Measurements from ENCODE around the gene DPM2.

DPM2 gene

DNA sequence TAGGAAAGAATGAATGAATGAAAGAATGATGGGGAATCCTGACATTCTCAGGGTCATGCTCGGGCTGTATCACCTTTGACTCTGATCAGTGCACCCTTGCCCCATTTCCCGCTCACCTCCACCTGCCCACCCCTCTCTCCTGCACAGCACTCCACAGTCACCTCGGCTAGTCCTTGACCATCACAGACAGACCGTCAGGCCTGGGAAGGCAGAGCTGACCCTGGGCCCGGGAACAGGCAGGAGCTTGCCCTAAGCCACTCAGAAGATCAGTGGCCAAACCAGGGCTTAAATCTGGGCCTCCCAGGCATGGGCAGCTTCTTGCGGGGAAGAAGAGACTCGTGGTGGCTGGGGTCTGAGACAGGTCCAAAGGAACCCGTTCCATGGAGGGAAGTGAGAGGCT is 41.8 kb downstream of the DPM2 start:
- no peak for DNase-seq

DNA sequence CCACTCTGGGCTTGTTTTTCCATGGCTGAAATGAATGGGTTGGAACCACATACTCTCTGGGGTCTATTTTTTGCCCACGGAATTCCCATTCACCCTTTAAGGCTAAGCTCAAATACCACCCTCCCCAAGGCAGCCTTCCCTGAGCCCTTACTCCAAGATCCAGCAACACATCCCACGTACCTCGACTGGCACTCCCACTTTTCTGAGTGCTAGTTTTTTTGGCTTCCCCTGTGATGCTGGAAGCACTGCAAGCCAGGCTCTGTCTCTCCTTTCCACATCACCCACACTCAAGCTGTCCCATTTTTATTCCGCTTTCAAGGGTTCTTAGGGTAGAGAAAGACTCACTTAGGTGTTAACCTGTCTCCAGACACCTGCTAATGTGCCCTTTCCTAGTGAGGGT is 44.3 kb downstream of the DPM2 start:
- no peak for DNase-seq

DNA sequence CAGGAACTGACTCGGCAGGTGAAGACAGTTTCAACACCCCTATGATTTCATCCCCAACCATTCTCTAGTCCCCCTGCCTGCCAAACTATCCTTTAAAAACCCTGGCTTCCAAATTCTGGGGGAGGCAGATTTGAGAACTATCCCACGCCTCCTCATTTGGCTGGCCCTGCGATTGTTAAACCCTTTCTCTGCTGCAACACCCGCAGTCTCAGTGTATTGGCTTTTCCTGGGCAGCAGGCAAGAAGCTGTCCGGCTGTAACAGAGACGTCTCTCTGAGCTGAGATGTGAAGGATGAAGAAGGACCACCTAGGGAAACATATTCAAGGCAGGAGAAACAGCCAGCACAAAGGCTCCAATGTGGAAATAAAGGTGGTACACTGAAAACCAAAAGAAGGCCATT is 44.8 kb downstream of the DPM2 start:
- no peak for DNase-seq

DNA sequence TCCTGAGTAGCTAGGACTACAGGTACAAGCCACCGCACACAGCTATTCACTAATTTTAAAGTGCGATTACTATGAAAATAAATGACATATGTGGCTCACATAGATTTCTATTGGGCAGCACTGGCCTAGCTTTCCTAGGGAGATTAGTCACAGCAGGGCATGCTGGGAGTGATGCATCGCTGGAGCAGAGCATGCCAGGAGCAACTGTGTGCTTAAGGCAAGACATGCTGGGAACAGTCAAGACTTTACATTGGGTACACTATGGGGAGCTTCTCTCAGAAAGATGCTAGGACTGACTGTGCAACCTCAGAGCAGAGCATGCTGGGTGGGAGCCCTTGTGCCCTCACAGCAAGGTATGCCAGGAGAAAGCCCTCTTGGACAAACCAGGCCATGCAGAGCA is 47.6 kb downstream of the DPM2 start:
- no peak for DNase-seq

DNA sequence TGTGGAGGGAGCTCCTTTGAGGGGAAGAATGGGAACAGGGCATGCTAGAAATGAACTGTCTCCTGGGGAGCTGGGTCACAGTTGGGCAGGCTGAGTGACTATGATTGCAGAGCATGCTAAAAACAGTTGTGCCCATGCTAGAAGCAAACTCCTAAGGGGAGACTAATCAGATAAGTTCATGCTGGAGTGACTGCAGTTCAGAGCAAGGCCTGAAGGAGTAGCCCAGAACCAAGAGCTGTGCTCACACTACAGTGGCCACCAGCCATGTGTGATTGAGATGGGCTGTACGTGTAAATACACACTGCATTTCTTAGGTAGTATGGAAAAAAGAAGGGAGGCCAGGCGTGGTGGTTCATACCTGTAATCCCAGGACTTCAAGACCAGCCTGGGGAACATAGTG is 49.9 kb downstream of the DPM2 start:
- DNase-seq = no peak

DNA sequence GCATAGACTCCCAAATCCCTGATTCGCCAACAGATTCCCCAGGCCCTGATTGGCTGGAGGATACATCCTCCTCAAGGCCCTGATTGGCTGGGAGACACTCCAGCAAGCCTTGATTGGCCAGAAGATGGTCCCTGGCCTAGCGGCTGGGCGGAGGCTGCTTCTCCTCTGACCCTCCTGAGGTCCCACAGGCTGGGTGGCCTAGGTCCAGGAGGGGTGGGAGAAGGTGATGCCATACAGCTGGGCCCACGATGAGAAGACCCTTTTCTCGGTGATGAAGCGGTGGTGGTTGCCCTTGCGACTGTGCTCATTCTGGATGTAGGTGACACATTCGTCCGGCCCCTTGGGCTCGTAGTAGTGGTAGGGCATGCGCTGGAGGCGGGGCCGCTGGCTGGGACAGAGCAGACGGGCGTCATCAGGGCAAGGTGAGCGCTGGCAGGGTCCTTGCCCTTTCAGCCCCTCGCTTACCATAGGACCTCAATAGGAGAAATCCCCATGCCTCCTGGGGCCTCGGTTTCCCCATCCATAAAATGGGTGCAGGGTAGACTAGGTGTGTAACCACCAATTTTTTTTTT is 51.2 kb downstream of the DPM2 start:
- no peak for DNase-seq

DNA sequence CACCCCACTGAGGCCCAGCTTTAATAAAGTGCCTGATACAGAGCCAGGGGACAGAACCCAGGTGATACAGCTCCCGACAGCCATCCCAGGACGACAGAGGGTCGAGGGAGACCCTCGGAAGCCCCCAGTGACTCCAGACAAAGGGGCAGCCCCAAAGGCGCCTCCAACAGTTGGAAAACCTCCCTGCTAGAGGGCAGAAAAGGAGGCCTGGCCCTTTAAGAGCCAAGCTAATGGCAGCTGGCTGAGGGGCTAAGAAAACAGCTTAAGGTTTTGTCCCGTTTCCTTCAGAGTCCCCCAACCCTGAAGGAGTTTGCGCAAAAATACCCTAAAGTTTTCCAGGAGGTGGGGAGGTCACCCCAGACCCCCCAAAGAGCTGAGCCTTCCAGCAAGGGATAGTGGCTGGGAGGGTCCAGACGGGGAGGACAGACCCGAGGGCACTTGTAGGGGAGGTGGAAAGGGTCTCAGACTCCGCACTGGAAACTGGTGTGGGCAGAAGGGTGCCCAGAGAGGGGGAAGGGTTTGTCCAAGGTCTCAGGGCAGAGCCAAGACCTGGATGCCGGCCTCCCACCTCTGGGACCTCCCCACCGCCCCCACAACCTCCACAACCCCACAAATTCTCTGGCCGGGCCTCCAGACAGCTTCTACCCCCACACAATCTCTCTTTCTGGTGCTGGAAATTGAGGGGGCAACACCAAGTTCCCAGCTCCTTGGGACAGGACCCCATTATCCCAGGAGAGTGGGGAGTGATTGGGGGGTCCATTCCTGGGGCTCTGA is 52.0 kb downstream of the DPM2 start:
- DNase-seq = no peak
